Peyer's patch (tissue), 4 donors: Measurements from ENCODE around the gene UBR3.

ENCODE experiments used
- POLR2A ChIP-seq, 2 donors: fragments of 450-650 bp; IDR thresholded peaks; one replicate each; pipeline ENCODE4 v1.5.1; 2017; ENCODE audit warnings: antibody characterized with exemption in 2 of 2, mild to moderate bottlenecking in 2 of 2, moderate library complexity in 2 of 2
- TF ChIP-seq, protein P1 (sequence below), 6 experiments: fragments of 450-650 bp in 4 of 6; fragments of 200-600 bp in 2 of 6; sonication (generic) in 1 of 6; IDR thresholded peaks; one replicate each; pipeline ENCODE4 v1.5.1; 2017 to 2019; ENCODE audit warnings: antibody characterized with exemption in 6 of 6, mild to moderate bottlenecking in 3 of 6, moderate library complexity in 1 of 6

DNA sequence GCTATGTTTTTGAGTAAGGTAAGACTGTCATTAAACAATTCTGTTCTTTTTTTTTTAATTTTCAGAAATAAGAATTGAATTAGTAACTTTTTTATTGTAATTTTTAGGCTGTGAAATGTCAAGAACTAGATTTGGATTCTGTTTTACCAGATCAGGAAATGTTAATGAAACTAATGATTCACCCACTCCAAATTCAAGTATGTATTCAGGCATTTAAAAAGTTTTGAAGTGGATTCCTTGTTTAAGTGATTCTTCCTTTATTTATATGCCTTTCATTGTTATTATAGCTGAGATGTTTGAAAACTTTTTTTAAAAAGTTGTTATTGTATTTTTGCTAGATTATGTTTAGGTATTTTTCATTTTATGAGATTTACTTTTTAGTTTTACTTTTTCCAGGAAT lies 96.7 kb downstream of the UBR3 start:
- TF ChIP-seq, protein P1, sequence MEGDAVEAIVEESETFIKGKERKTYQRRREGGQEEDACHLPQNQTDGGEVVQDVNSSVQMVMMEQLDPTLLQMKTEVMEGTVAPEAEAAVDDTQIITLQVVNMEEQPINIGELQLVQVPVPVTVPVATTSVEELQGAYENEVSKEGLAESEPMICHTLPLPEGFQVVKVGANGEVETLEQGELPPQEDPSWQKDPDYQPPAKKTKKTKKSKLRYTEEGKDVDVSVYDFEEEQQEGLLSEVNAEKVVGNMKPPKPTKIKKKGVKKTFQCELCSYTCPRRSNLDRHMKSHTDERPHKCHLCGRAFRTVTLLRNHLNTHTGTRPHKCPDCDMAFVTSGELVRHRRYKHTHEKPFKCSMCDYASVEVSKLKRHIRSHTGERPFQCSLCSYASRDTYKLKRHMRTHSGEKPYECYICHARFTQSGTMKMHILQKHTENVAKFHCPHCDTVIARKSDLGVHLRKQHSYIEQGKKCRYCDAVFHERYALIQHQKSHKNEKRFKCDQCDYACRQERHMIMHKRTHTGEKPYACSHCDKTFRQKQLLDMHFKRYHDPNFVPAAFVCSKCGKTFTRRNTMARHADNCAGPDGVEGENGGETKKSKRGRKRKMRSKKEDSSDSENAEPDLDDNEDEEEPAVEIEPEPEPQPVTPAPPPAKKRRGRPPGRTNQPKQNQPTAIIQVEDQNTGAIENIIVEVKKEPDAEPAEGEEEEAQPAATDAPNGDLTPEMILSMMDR (IDR thresholded peaks at IDR 0.05), result no peak
- TF ChIP-seq POLR2A (IDR thresholded peaks at IDR 0.05), result no peak
